ENCODE measurements around the gene CALCOCO2. TPM values are rescaled to one million over a fixed set of nuclear protein-coding genes. Genes with fewer than 3 reads are reported as not detected.

The CALCOCO2 gene
- total and polyA plus RNA-seq, 2 of the 13 experiments (the other 11 are each of a cell fraction or from before 2014, with no cell fraction given) = 72.9 to 111 TPM

GRCh38 chr17:48878920-48879898, 48.4 kb downstream of the CALCOCO2 start (continued):
- TF ChIP-seq NR0B2 (CRISPR knock-in tag; IDR thresholded peaks at IDR 0.05) (no peak), RERE (CRISPR knock-in tag; IDR thresholded peaks at IDR 0.05; ENCODE audit: low read depth) (no peak), NR2F1 (CRISPR knock-in tag; IDR thresholded peaks at IDR 0.05) (no peak), DRAP1 (CRISPR knock-in tag; IDR thresholded peaks at IDR 0.05) (0 out of 2 replicates have a peak, but pooled peaks have one; percentile 19), ZNF142 (CRISPR knock-in tag; IDR thresholded peaks at IDR 0.05) (no peak), KDM2A (CRISPR knock-in tag; IDR thresholded peaks at IDR 0.05; ENCODE audit: borderline replicate concordance, low read depth) (0 out of 2 replicates have a peak, but pooled peaks have one; percentile 21), SRF (IDR thresholded peaks at IDR 0.05; ENCODE audit: low read depth, low read length) (no peak), CC2D1A (CRISPR knock-in tag; IDR thresholded peaks at IDR 0.05) (no peak), MAFG (CRISPR knock-in tag; IDR thresholded peaks at IDR 0.05) (no peak), TBP (CRISPR knock-in tag; IDR thresholded peaks at IDR 0.05) (no peak), ATAD3A (CRISPR knock-in tag; IDR thresholded peaks at IDR 0.05) (no peak), ZNF792 (CRISPR knock-in tag; IDR thresholded peaks at IDR 0.05) (0 out of 2 replicates have a peak, but pooled peaks have one; percentile 22), ZNF615 (CRISPR knock-in tag; IDR thresholded peaks at IDR 0.05; ENCODE audit: borderline replicate concordance) (no peak), POLR2A (IDR thresholded peaks at IDR 0.05; ENCODE audit: insufficient read depth in 1 of 2, low read depth in 2 of 2, low read length in 2 of 2) (no peak), NBN (conservative IDR thresholded peaks at IDR 0.05) (no peak), TOPORS (CRISPR knock-in tag; IDR thresholded peaks at IDR 0.05) (no peak), RARA (CRISPR knock-in tag; IDR thresholded peaks at IDR 0.05) (no peak), ZNF850 (CRISPR knock-in tag; conservative IDR thresholded peaks at IDR 0.05) (no peak)
